Panc1 (cell line): ENCODE measurements around the gene KCNB1. TPM values are rescaled to one million over a fixed set of nuclear protein-coding genes. Genes with fewer than 3 reads are reported as not detected.

ENCODE experiments used
- ATAC-seq: fragments of 200-7000 bp; cut with Tn5 transposase; 2 replicates; pipeline ENCODE4 v1.9.1; 2020; ENCODE audit warnings: mild to moderate bottlenecking, moderate library complexity
- BruUV-seq: library from RNA; stranded (reverse); fragments of 400-500 nt; replicated peaks from 2 replicates; lab custom pipeline; 2021; lab: Mats Ljungman, UMichigan
- CTCF ChIA-PET: fragments of 300-600 bp; sonication (Branson Sonifier 250); formaldehyde crosslinking; loops from one replicate; lab custom pipeline; 2022; ENCODE audit warnings: antibody characterized with exemption; lab: Charles Lee
- POLR2A ChIA-PET: fragments of 300-600 bp; sonication (Branson Sonifier 250); formaldehyde crosslinking; loops from one replicate; lab custom pipeline; 2022; ENCODE audit warnings: antibody characterized with exemption; lab: Charles Lee
- DNase-seq: peaks from one replicate; pipeline ENCODE4 v3.0.0-alpha.2; 2010; ENCODE audit warnings: low read depth, low spot score
- H3K27ac ChIP-seq: 2 replicates; pipeline ENCODE4 v1.5.1; 2011; ENCODE audit warnings: mild to moderate bottlenecking, low read length, inconsistent platforms
- H3K27me3 ChIP-seq: fragments of 200-500 bp; sonication (Bioruptor generic); 2 replicates; pipeline ENCODE4 v1.6.0; 2014; ENCODE audit warnings: low read length, inconsistent platforms; ENCODE audit not compliant: control insufficient read depth, insufficient read depth
- H3K36me3 ChIP-seq: fragments of 200-500 bp; sonication (Bioruptor generic); 2 replicates; pipeline ENCODE4 v1.5.1; 2014; ENCODE audit warnings: inconsistent platforms, mild to moderate bottlenecking, low read length, moderate library complexity; ENCODE audit not compliant: control insufficient read depth, insufficient read depth
- H3K4me1 ChIP-seq: 2 replicates; pipeline ENCODE4 v1.5.1; 2011; ENCODE audit warnings: inconsistent platforms, mild to moderate bottlenecking, low read length, moderate library complexity; ENCODE audit not compliant: control insufficient read depth, insufficient read depth
- H3K4me3 ChIP-seq, 2 experiments: 2 replicates each; pipeline ENCODE4 v1.5.1; 2011 to 2012; ENCODE audit warnings: low read depth in 2 of 2, low read length in 2 of 2, mild to moderate bottlenecking in 2 of 2, inconsistent platforms in 1 of 2, moderate library complexity in 1 of 2
- H3K9me3 ChIP-seq: fragments of 200-500 bp; sonication (Bioruptor generic); 2 replicates; pipeline ENCODE4 v1.5.1; 2014; ENCODE audit warnings: low read depth, mild to moderate bottlenecking, inconsistent platforms, low read length, moderate library complexity; ENCODE audit not compliant: control insufficient read depth, insufficient read depth
- CTCF ChIP-seq: fragments of 450-650 bp; IDR thresholded peaks from 2 replicates; pipeline ENCODE4 v1.5.1; 2017; ENCODE audit warnings: mild to moderate bottlenecking
- POLR2AphosphoS5 ChIP-seq: IDR thresholded peaks from 2 replicates; pipeline ENCODE4 v1.6.1; 2012; ENCODE audit warnings: mild to moderate bottlenecking, low read depth, low read length, moderate library complexity
- REST ChIP-seq, 2 experiments: IDR thresholded peaks; 2 replicates each; pipeline ENCODE4 v1.6.1; 2011 to 2012; ENCODE audit warnings: low read depth in 2 of 2, control low read depth in 1 of 2, low read length in 1 of 2, mild to moderate bottlenecking in 1 of 2, moderate library complexity in 1 of 2; ENCODE audit not compliant: insufficient read depth in 1 of 2
- SIN3A ChIP-seq: IDR thresholded peaks from 2 replicates; pipeline ENCODE4 v1.6.1; 2012; ENCODE audit warnings: low read depth, mild to moderate bottlenecking, low read length, moderate library complexity, borderline replicate concordance; ENCODE audit not compliant: insufficient read depth
- TCF7L2 ChIP-seq: IDR thresholded peaks from 2 replicates; pipeline ENCODE4 v1.6.1; 2011; ENCODE audit warnings: mild to moderate bottlenecking, low read depth, low read length, inconsistent platforms
- in situ Hi-C: cut with HindIII; loops from 2 replicates; pipeline ENCODE4 v1.10.0; 2016; ENCODE audit warnings: low sequenced_read_pairs, low pct_unique_long_range_greater_than_20kb
- intact Hi-C: fragments of 100-400 bp; cut with micrococcal nuclease; formaldehyde crosslinking; loops from one replicate; pipeline ENCODE4 v1.10.0; 2022; ENCODE audit not compliant: unreplicated experiment
- total RNA-seq: library from RNA; stranded (reverse); gene quantifications from one replicate; pipeline ENCODE4 v1.2.1, GENCODE V29; 2021; ENCODE audit not compliant: unreplicated experiment

Gene KCNB1
- total RNA-seq, 1 experiment from 2014 or later, result 11.1 TPM

DNA sequence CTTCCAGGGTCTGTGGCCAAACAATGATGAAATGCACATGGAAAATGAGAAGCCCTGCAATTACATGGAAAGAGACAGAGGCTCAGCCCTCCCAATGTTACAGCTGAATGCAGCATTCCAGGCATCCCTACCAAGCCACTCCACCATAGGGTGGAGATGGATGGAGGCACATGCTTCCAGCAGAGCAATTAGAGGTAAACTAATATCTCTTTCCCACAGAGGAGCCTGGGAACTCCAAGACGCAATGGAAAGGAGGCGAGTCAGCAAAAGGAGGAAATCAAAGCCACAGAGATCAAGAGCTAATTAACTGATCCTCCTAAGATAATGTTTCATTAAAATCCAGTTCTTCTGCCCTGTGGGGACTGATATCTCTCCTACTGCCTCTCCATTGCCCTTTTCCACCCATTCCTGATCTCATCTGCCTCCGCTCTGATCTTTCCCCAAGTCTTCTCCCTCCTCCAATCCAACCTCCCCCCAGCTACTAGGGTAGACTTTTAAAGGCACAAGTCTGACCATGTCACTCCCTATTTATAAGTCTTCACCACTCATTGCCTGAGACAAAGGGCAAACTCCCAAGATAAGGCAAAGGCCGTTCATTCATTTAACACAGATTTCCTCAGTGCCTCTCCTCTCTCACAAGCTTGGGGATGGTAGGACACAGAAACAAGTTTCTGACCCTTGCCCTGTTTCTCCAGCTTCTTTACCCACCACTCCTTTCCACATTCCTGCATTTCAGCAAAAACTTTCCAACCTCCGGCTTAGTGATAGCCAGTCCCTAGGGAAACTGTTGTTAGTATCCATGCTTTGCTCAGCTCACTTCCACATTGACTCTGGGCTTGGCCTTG lies 14.3 kb upstream of the KCNB1 start:
- Histone ChIP-seq H3K27me3 (no peaks in the 10 kb centered on the region), H3K27ac (no peak overlapping the region), H3K4me1 (no peaks in the 10 kb centered on the region), H3K36me3 (no peaks in the 10 kb centered on the region), H3K4me3 (no peak overlapping the region), H3K9me3 (no peaks in the 10 kb centered on the region)
- DNase-seq, result no peak
- TF ChIP-seq CTCF (no peak), SIN3A (no peak), REST (IDR thresholded peaks at IDR 0.05; ENCODE audit: insufficient read depth in 1 of 2, low read depth in 2 of 2, low read length in 1 of 2) (no peak), POLR2AphosphoS5 (no peak), TCF7L2 (no peak)
- intact Hi-C loops, result no loop called here
- ChIA-PET CTCF (interaction anchor here (0.6 kb wide), 2 partner anchors 8 to 234 kb away, joined by 5 to 10 read pairs; no protein-coding TSS in a partner anchor), POLR2A (interaction anchor here (0.7 kb wide), 1 partner anchor 12 kb away, joined by 3 read pairs; no protein-coding TSS in a partner anchor)
- no peak for ATAC-seq
- in situ Hi-C loops, result no loop called here
- no TSS peak for BruUV-seq

DNA sequence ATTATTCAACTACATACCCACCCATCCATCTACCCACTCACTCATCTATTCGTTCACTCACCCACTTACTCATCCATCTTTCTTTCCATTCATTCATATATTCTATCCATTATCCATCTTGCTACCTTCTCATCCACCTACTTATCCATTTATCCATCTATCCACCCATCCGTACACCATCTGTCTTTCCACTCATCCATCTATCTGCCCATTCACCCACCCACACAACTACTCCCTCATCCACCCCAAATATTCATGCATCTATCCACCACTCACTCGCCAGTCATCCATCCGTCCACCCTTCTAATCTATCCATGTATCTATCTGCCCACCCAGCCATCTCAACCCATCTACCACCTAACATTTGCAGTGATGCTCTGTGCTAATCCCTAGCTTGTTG lies 13.6 kb upstream of the KCNB1 start:
- no peaks in the 10 kb centered on the region for H3K4me1 ChIP-seq
- ATAC-seq (no peak), DNase-seq (no peak)
- intact Hi-C loops, result no loop called here
- H3K9me3 ChIP-seq, result no peaks in the 10 kb centered on the region
- H3K27me3 ChIP-seq, result no peaks in the 10 kb centered on the region
- no peak overlapping the region for H3K4me3 ChIP-seq
- in situ Hi-C loops, result no loop called here
- CTCF ChIA-PET, result no interaction called here
- H3K36me3 ChIP-seq, result no peaks in the 10 kb centered on the region
- TF ChIP-seq POLR2AphosphoS5 (no peak), REST (IDR thresholded peaks at IDR 0.05; ENCODE audit: insufficient read depth in 1 of 2, low read depth in 2 of 2, low read length in 1 of 2) (no peak), TCF7L2 (no peak), SIN3A (no peak), CTCF (no peak)
- H3K27ac ChIP-seq, result no peak overlapping the region
- no TSS peak for BruUV-seq
- POLR2A ChIA-PET, result no interaction called here
